SJSA1 (cell line): ENCODE data around the gene CLEC16A. TPM values are rescaled to one million over a fixed set of nuclear protein-coding genes. Genes with fewer than 3 reads are reported as not detected.

Source experiments
- DNase-seq, 2 experiments: peaks; one replicate each; pipeline ENCODE4 v3.0.0-alpha.2; 2015 to 2020; ENCODE audit warnings: low spot score in 2 of 2, low read depth in 1 of 2
- H3K27ac ChIP-seq: fragments of 250-450 bp; sonication (Bioruptor Pico); 2 replicates; pipeline ENCODE4 v1.5.1; 2020; ENCODE audit warnings: mild to moderate bottlenecking, moderate library complexity
- H3K27me3 ChIP-seq: fragments of 250-450 bp; sonication (Bioruptor Pico); replicated peaks from 2 replicates; pipeline ENCODE4 v1.5.1; 2020; ENCODE audit warnings: mild to moderate bottlenecking, moderate library complexity
- H3K36me3 ChIP-seq: fragments of 250-450 bp; sonication (Bioruptor Pico); 2 replicates; pipeline ENCODE4 v1.5.1; 2020; ENCODE audit warnings: mild to moderate bottlenecking
- H3K4me1 ChIP-seq: fragments of 250-450 bp; sonication (Bioruptor Pico); replicated peaks from 2 replicates; pipeline ENCODE4 v1.6.1; 2021; ENCODE audit warnings: mild to moderate bottlenecking
- H3K4me3 ChIP-seq: fragments of 250-450 bp; sonication (Bioruptor Pico); 2 replicates; pipeline ENCODE4 v1.5.1; 2020; ENCODE audit warnings: mild to moderate bottlenecking
- H3K9me3 ChIP-seq: fragments of 250-450 bp; sonication (Bioruptor Pico); replicated peaks from 2 replicates; pipeline ENCODE4 v1.5.1; 2020; ENCODE audit warnings: mild to moderate bottlenecking
- total RNA-seq: library from RNA; depleted of rRNA; stranded (reverse); fragments of >200 nt; shearing (Covaris generic); gene quantifications from 2 replicates; pipeline ENCODE4 v1.2.3, GENCODE V29; 2014; rRNA removed

Gene CLEC16A
- 14.8 and 19.1 TPM in 2 replicates for total RNA-seq

GRCh38 chr16:10944249-10945064 is at the start of gene CLEC16A:
Gene CLEC16A, plus strand, starts transcription at chr16:10944564. Its CDS starts 154 bp downstream, at chr16:10944718.
- Histone ChIP-seq H3K27ac (no peak within 1 kb of the TSS), H3K36me3 (peaks cover 5% of the 10 kb centered on the region; the same call in 1 of the 2 replicates), H3K27me3 (no peaks in the 10 kb centered on the region), H3K4me1 (peaks cover 22% of the 10 kb centered on the region), H3K4me3 (peak within 1 kb of the TSS; percentile 83), H3K9me3 (no peaks in the 10 kb centered on the region)
- DNase-seq, result peak; percentile 89 to 96

GRCh38 chr16:10895053-10895946 is 49.1 kb upstream of the CLEC16A start:
- Histone ChIP-seq H3K36me3 (no peaks in the 10 kb centered on the region), H3K27me3 (peaks cover 3% of the 10 kb centered on the region; the same call in 1 of the 2 replicates), H3K4me3 (no peak overlapping the region), H3K4me1 (no peaks in the 10 kb centered on the region), H3K9me3 (no peaks in the 10 kb centered on the region), H3K27ac (no peak overlapping the region)
- no peak for DNase-seq

- no peak for DNase-seq
- no peaks in the 10 kb centered on the region for H3K36me3 ChIP-seq
- no peak overlapping the region for H3K27ac ChIP-seq
- no peaks in the 10 kb centered on the region for H3K9me3 ChIP-seq
- peaks cover 3% of the 10 kb centered on the region for H3K27me3 ChIP-seq
- H3K4me1 ChIP-seq, result no peaks in the 10 kb centered on the region
- no peak overlapping the region for H3K4me3 ChIP-seq
These were observed 48.2 kb upstream of the CLEC16A start for GRCh38 chr16:10896165-10896564.

GRCh38 chr16:10896723-10897122 is 47.6 kb upstream of the CLEC16A start:
- Histone ChIP-seq H3K36me3 (no peaks in the 10 kb centered on the region), H3K9me3 (no peaks in the 10 kb centered on the region), H3K4me3 (no peak overlapping the region), H3K27me3 (peaks cover 3% of the 10 kb centered on the region), H3K4me1 (no peaks in the 10 kb centered on the region), H3K27ac (no peak overlapping the region)
- DNase-seq, result no peak

- H3K9me3 ChIP-seq, result no peaks in the 10 kb centered on the region
These were observed 47.2 kb upstream of the CLEC16A start for GRCh38 chr16:10897134-10897533.

GRCh38 chr16:10902999-10903398 is 41.4 kb upstream of the CLEC16A start:
- H3K27me3 ChIP-seq, result no peaks in the 10 kb centered on the region; the same call in 1 of the 2 replicates
- DNase-seq, result no peak
- no peaks in the 10 kb centered on the region for H3K9me3 ChIP-seq
- H3K36me3 ChIP-seq, result no peaks in the 10 kb centered on the region
- no peak overlapping the region for H3K4me3 ChIP-seq
- H3K4me1 ChIP-seq, result no peaks in the 10 kb centered on the region
- H3K27ac ChIP-seq, result no peak overlapping the region

More at GRCh38 chr16:10897134-10897533, 47.2 kb upstream of the CLEC16A start:
- Histone ChIP-seq H3K36me3 (no peaks in the 10 kb centered on the region), H3K4me1 (no peaks in the 10 kb centered on the region), H3K4me3 (no peak overlapping the region), H3K27me3 (peaks cover 3% of the 10 kb centered on the region), H3K27ac (no peak overlapping the region)
- no peak for DNase-seq

GRCh38 chr16:10906482-10906881 is 37.9 kb upstream of the CLEC16A start:
- H3K4me3 ChIP-seq, result no peak overlapping the region
- H3K27ac ChIP-seq, result no peak overlapping the region
- no peaks in the 10 kb centered on the region for H3K36me3 ChIP-seq
- H3K27me3 ChIP-seq, result no peaks in the 10 kb centered on the region
- H3K4me1 ChIP-seq, result no peaks in the 10 kb centered on the region
- no peaks in the 10 kb centered on the region for H3K9me3 ChIP-seq
- no peak for DNase-seq

GRCh38 chr16:10906914-10907756 is 37.2 kb upstream of the CLEC16A start:
- Histone ChIP-seq H3K27ac (no peak overlapping the region), H3K4me1 (no peaks in the 10 kb centered on the region), H3K27me3 (no peaks in the 10 kb centered on the region), H3K4me3 (no peak overlapping the region), H3K36me3 (no peaks in the 10 kb centered on the region), H3K9me3 (no peaks in the 10 kb centered on the region)
- no peak for DNase-seq

- no peak overlapping the region for H3K4me3 ChIP-seq
- no peaks in the 10 kb centered on the region for H3K27me3 ChIP-seq
- no peaks in the 10 kb centered on the region for H3K9me3 ChIP-seq
- H3K4me1 ChIP-seq, result no peaks in the 10 kb centered on the region
- no peaks in the 10 kb centered on the region for H3K36me3 ChIP-seq
- no peak overlapping the region for H3K27ac ChIP-seq
- DNase-seq, result no peak
These were observed 36.7 kb upstream of the CLEC16A start for GRCh38 chr16:10907757-10908045.

- Histone ChIP-seq H3K27me3 (no peaks in the 10 kb centered on the region), H3K4me1 (no peaks in the 10 kb centered on the region), H3K4me3 (no peak overlapping the region), H3K27ac (no peak overlapping the region), H3K36me3 (no peaks in the 10 kb centered on the region), H3K9me3 (no peaks in the 10 kb centered on the region)
- no peak for DNase-seq
These were observed 33.1 kb upstream of the CLEC16A start for GRCh38 chr16:10911267-10911666.

GRCh38 chr16:10916534-10916933 is 27.8 kb upstream of the CLEC16A start:
- H3K9me3 ChIP-seq, result no peaks in the 10 kb centered on the region

GRCh38 chr16:10918294-10919002 is 25.9 kb upstream of the CLEC16A start:
- H3K4me3 ChIP-seq, result no peak overlapping the region
- DNase-seq, result peak; percentile 57 to 90
- H3K27ac ChIP-seq, result no peak overlapping the region
- H3K36me3 ChIP-seq, result no peaks in the 10 kb centered on the region
- no peaks in the 10 kb centered on the region for H3K27me3 ChIP-seq
- no peaks in the 10 kb centered on the region for H3K4me1 ChIP-seq
- no peaks in the 10 kb centered on the region for H3K9me3 ChIP-seq

More at GRCh38 chr16:10916534-10916933, 27.8 kb upstream of the CLEC16A start:
- H3K36me3 ChIP-seq, result no peaks in the 10 kb centered on the region
- no peaks in the 10 kb centered on the region for H3K4me1 ChIP-seq
- H3K27ac ChIP-seq, result no peak overlapping the region
- H3K4me3 ChIP-seq, result no peak overlapping the region
- H3K27me3 ChIP-seq, result no peaks in the 10 kb centered on the region
- DNase-seq, result no peak

- Histone ChIP-seq H3K4me1 (no peaks in the 10 kb centered on the region), H3K36me3 (no peaks in the 10 kb centered on the region), H3K4me3 (no peak overlapping the region), H3K27ac (no peak overlapping the region), H3K9me3 (no peaks in the 10 kb centered on the region), H3K27me3 (no peaks in the 10 kb centered on the region)
- DNase-seq, result no peak
These were observed 25.4 kb upstream of the CLEC16A start for GRCh38 chr16:10919003-10919351.
